GM12873 (cell line): ENCODE results near the gene SLC25A10.

Experiments
- CTCF ChIP-seq: IDR thresholded peaks from 2 replicates; pipeline ENCODE4 v1.5.1; 2012; ENCODE audit warnings: low read depth, mild to moderate bottlenecking, moderate library complexity, low read length, control low read depth; ENCODE audit not compliant: insufficient read depth; ENCODE audit errors: missing control alignments

Gene SLC25A10

GRCh38 chr17:81711814-81712467 lies at the start of gene SLC25A10:
Gene SLC25A10, plus strand, starts transcription at chr17:81712284. Its CDS starts 143 bp downstream, at chr17:81712427.
- no peak for TF ChIP-seq CTCF

GRCh38 chr17:81664051-81664470 lies 48.0 kb upstream of the SLC25A10 start:
- no peak for TF ChIP-seq CTCF

GRCh38 chr17:81665205-81666091 lies 46.6 kb upstream of the SLC25A10 start:
- no peak for TF ChIP-seq CTCF

- no peak for TF ChIP-seq CTCF
Observed at GRCh38 chr17:81666092-81666341, 46.1 kb upstream of the SLC25A10 start.

GRCh38 chr17:81666342-81667191 lies 45.5 kb upstream of the SLC25A10 start, which contains the start of the genes CCDC137 and OXLD1:
Gene CCDC137, plus strand, starts transcription at chr17:81666737. Its CDS starts 30 bp downstream, at chr17:81666767.
Gene OXLD1, minus strand, starts transcription at chr17:81666605. Its CDS starts 28 bp downstream, at chr17:81666577.
- TF ChIP-seq CTCF, result no peak

- TF ChIP-seq CTCF, result no peak
Observed at GRCh38 chr17:81667754-81668153, 44.3 kb upstream of the SLC25A10 start.
